Fibroblast of skin of right biceps (primary cell): ENCODE measurements around the gene AFF1.
A peak's percentile ranks its signal among the peaks of the same experiment; 100 is the strongest.
"Not testable (repeated sequence)": the region's sequence is repeated elsewhere in the genome, so short reads cannot be mapped to it uniquely, and the experiment has no call there.

Experiments
- DNase-seq: peaks from one replicate; pipeline ENCODE4 v3.0.0-alpha.2; 2013

AFF1 gene

GRCh38 chr4:87017580-87018342, 83.0 kb downstream of the AFF1 start:
- DNase-seq = peak; percentile 80

- DNase-seq = no peak
Observed at GRCh38 chr4:87018753-87019152, 83.9 kb downstream of the AFF1 start.

- no peak for DNase-seq
Observed at GRCh38 chr4:87019246-87019791, 84.5 kb downstream of the AFF1 start.

GRCh38 chr4:87019898-87020297, 85.1 kb downstream of the AFF1 start:
- no peak for DNase-seq

GRCh38 chr4:87024201-87024600, 89.4 kb downstream of the AFF1 start:
- DNase-seq = no peak

GRCh38 chr4:87025023-87025613, 90.3 kb downstream of the AFF1 start:
- DNase-seq = no peak

- DNase-seq = no peak
Observed at GRCh38 chr4:87025614-87026041, 90.8 kb downstream of the AFF1 start.

GRCh38 chr4:87026800-87027495, 92.1 kb downstream of the AFF1 start:
- no peak for DNase-seq

- no peak for DNase-seq
Observed at GRCh38 chr4:87029356-87029755, 94.5 kb downstream of the AFF1 start.

- DNase-seq = no peak
Observed at GRCh38 chr4:87030124-87030523, 95.3 kb downstream of the AFF1 start.

- DNase-seq = no peak
Observed at GRCh38 chr4:87030755-87031441, 96.1 kb downstream of the AFF1 start.

- no peak for DNase-seq
Observed at GRCh38 chr4:87031920-87032319, 97.1 kb downstream of the AFF1 start.

- peak; percentile 77 for DNase-seq
Observed at GRCh38 chr4:87032884-87033533, 98.2 kb downstream of the AFF1 start.

GRCh38 chr4:87033902-87034301, 99.1 kb downstream of the AFF1 start:
- no peak for DNase-seq

GRCh38 chr4:87034527-87034926, 99.7 kb downstream of the AFF1 start:
- DNase-seq = no peak

GRCh38 chr4:87035881-87036509, 101.2 kb downstream of the AFF1 start:
- DNase-seq = no peak

- no peak for DNase-seq
Observed at GRCh38 chr4:87036713-87037112, 101.9 kb downstream of the AFF1 start.

- not testable (repeated sequence) for DNase-seq
Observed at GRCh38 chr4:87037171-87037570, 102.4 kb downstream of the AFF1 start.

- no peak for DNase-seq
Observed at GRCh38 chr4:87037671-87038334, 103.0 kb downstream of the AFF1 start.

GRCh38 chr4:87038837-87039615, 104.2 kb downstream of the AFF1 start:
- DNase-seq = peak; percentile 78

GRCh38 chr4:87041141-87041540, 106.3 kb downstream of the AFF1 start:
- no peak for DNase-seq
